ENCODE data around the gene ADGRF1. TPM values are rescaled to one million over a fixed set of nuclear protein-coding genes. Genes with fewer than 3 reads are reported as not detected.

Gene ADGRF1
- total RNA-seq = 0.60 TPM in 1 of 2 replicates, not detected in the other

DNA sequence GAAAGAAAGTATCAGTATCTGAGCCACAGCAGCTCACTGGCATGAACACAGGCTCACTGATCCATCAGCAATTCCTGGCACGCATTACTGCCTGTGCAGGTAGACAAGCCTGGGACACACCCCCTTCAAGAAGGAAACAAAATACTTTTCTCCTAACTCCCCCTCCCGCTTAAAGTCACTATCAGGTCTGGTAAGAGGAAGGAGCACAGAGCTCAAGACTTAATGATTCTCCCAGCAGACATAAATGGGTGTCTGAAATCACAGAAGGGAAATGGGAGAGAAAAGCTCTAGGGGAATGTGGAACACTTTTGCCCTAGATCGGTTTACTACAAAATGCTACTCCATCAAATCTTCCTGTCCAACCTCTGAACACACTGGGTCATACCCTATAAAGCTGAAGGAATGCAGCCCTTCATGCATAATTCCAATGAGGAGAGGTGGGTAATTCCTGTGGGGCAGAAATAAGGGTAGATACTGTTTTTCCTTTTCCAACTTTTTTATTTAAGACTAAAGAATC, at the start of gene ADGRF1:
Gene ADGRF1, minus strand, starts transcription at position 58 of the 517 bp plus-strand sequence. CDS start 13,271 bp downstream, outside the sequence.

Other genes with a start within 250 kb of the ADGRF1 start
- gene MEP1A, start 248.9 kb downstream of the ADGRF1 start, total RNA-seq = not detected in 2 replicates
- gene ADGRF5, start 120.4 kb downstream of the ADGRF1 start, total RNA-seq = 185 and 208 TPM in 2 replicates

All from mammary microvascular endothelial cell (primary cell).